K562 (cell line): ENCODE data around the gene ERP44. TPM values are rescaled to one million over a fixed set of nuclear protein-coding genes. Genes with fewer than 3 reads are reported as not detected.
A peak's percentile ranks its signal among the peaks of the same experiment; 100 is the strongest.

Experiments used
- CBFA2T3 ChIP-seq: fragments of 450-650 bp; IDR thresholded peaks from 2 replicates; pipeline ENCODE4 v1.6.1; 2017
- ETV1 ChIP-seq: fragments of 450-650 bp; conservative IDR thresholded peaks from 2 replicates; pipeline ENCODE4 v1.6.1; 2016; ENCODE audit warnings: missing genetic modification characterization, control low read depth, low read depth, missing compliant biosample characterization
- GABPB1 ChIP-seq: sonication (generic); formaldehyde crosslinking; IDR thresholded peaks from 2 replicates; pipeline ENCODE4 v1.8.0; 2022; ENCODE audit warnings: mild to moderate bottlenecking, missing genetic modification reagents
- KDM5B ChIP-seq: fragments of 200-600 bp; sonication (generic); IDR thresholded peaks from 2 replicates; pipeline ENCODE4 v1.6.1; 2012; ENCODE audit warnings: low read depth, mild to moderate bottlenecking, moderate library complexity, low read length, control low read depth, inconsistent platforms; ENCODE audit not compliant: insufficient replicate concordance
- MCM2 ChIP-seq: fragments of 450-650 bp; IDR thresholded peaks from 2 replicates; pipeline ENCODE4 v1.6.1; 2017; ENCODE audit warnings: low read depth, mild to moderate bottlenecking
- NCOA2 ChIP-seq, 2 experiments: fragments of 450-650 bp; IDR thresholded peaks; 2 replicates each; pipeline ENCODE4 v1.6.1; 2018; ENCODE audit warnings: mild to moderate bottlenecking in 2 of 2, moderate library complexity in 1 of 2; ENCODE audit not compliant: partially characterized antibody in 2 of 2
- NR2C2 ChIP-seq, 2 experiments: fragments of 200-800 bp in 1 of 2; sonication (Bioruptor generic) in 1 of 2; sonication (generic) in 1 of 2; formaldehyde crosslinking in 1 of 2; IDR thresholded peaks; 2 replicates each; pipeline versions ENCODE4 v1.6.1 to v1.8.0; 2016 to 2022; ENCODE audit warnings: mild to moderate bottlenecking in 1 of 2, missing compliant biosample characterization in 1 of 2, missing genetic modification characterization in 1 of 2, missing genetic modification reagents in 1 of 2
- RBM17 ChIP-seq: fragments of 200-400 bp; formaldehyde crosslinking; IDR thresholded peaks from 2 replicates; pipeline ENCODE4 v1.6.1; 2017; ENCODE audit warnings: low read depth, mild to moderate bottlenecking, low read length, borderline replicate concordance
- RCOR1 ChIP-seq, 2 experiments: IDR thresholded peaks; 2 replicates each; pipeline ENCODE4 v1.6.1; 2012; ENCODE audit warnings: low read depth in 2 of 2, low read length in 2 of 2, borderline replicate concordance in 1 of 2, improper control_type of control experiment in 1 of 2
- SIN3B ChIP-seq: fragments of 450-650 bp; IDR thresholded peaks from 2 replicates; pipeline ENCODE4 v1.6.1; 2017; ENCODE audit warnings: low read depth, mild to moderate bottlenecking, moderate library complexity
- ZNF696 ChIP-seq: fragments of 250-450 bp; sonication (Bioruptor Pico); conservative IDR thresholded peaks from 2 replicates; pipeline ENCODE4 v1.4.0; 2020; ENCODE audit warnings: mild to moderate bottlenecking, moderate library complexity
- polyA plus RNA-seq, 8 experiments: library from polyadenylated mRNA; depleted of rRNA in 4 of 8; stranded (reverse) in 5 of 8; unstranded in 3 of 8; fragments of >200 nt; fragmentation: Nextera tagmentation in 2 of 8; fragmentation: Illumina TruSeq in 1 of 8; extraction: Ambion mirVana in 2 of 8; extraction: Trizol in 1 of 8; gene quantifications; 2 replicates each; pipeline versions ENCODE4 v1.2.1 to v1.2.3, GENCODE V29; 2011 to 2014; ENCODE audit warnings: inconsistent platforms in 1 of 8, missing spikeins in 1 of 8
- total RNA-seq, 7 experiments: library from RNA; depleted of rRNA in 6 of 7; stranded (reverse); fragments of >200 nt in 6 of 7; fragmentation: Illumina TruSeq in 2 of 7; extraction: Trizol in 2 of 7; gene quantifications; 2 replicates each; pipeline versions ENCODE4 v1.2.1 to v1.2.3, GENCODE V29; 2011 to 2021; ENCODE audit warnings: low replicate concordance in 1 of 7
- TF ChIP-seq, protein P1 (sequence below): fragments of 450-650 bp; IDR thresholded peaks from 2 replicates; pipeline ENCODE4 v1.6.1; 2016; ENCODE audit warnings: mild to moderate bottlenecking, moderate library complexity
- TF ChIP-seq, protein P2 (sequence below): fragments of 250-450 bp; sonication (Bioruptor Pico); IDR thresholded peaks from 2 replicates; pipeline ENCODE4 v1.4.0; 2020; ENCODE audit warnings: borderline replicate concordance

The ERP44 gene
- total and polyA plus RNA-seq, 9 of the 15 experiments (the other 6 are each of a cell fraction or from before 2014, with no cell fraction given) = 9.2 to 23.4 (median 13.6) TPM

DNA sequence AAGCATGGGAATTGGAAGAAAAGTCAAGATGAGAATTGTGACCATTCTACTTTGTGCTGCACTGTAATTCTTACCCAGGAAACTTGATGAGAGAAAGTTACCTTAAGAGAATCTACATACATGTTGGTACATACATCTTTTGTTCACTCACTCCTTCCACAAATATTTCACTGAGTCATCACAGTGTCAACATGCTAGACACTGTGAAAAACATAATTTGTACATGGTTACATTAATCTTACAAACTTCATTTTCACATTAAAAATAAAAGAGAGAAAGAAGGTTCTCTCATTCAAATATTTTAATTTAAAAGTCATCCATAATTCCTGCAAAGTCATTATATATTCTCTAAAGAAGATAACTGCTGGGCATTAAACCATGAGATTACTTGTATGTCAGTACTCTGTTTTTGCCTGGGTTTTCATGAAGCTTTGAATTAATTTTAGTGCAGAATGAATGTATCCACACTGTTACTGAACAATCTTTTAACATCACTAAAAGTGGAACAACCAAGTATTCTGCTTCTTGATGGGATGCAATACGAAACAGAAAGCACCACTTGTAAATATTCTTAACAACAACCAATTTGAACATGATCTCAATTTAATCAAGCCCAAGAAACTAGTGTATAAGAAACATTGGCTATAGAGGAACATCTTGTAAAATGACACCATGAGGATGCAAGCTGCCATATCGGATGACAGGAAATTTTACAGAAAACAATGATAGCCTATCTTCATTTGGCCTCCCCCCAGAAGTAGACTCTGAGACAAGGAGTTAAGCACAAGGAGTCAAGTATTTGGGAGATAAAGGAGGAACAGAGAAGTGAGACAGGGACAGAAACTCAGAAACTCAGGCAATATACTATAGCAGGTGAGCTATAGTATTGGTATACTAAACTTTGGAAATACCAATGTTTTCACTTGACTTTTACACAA is 28.4 kb downstream of the ERP44 start (continued):
- TF ChIP-seq, protein P1, sequence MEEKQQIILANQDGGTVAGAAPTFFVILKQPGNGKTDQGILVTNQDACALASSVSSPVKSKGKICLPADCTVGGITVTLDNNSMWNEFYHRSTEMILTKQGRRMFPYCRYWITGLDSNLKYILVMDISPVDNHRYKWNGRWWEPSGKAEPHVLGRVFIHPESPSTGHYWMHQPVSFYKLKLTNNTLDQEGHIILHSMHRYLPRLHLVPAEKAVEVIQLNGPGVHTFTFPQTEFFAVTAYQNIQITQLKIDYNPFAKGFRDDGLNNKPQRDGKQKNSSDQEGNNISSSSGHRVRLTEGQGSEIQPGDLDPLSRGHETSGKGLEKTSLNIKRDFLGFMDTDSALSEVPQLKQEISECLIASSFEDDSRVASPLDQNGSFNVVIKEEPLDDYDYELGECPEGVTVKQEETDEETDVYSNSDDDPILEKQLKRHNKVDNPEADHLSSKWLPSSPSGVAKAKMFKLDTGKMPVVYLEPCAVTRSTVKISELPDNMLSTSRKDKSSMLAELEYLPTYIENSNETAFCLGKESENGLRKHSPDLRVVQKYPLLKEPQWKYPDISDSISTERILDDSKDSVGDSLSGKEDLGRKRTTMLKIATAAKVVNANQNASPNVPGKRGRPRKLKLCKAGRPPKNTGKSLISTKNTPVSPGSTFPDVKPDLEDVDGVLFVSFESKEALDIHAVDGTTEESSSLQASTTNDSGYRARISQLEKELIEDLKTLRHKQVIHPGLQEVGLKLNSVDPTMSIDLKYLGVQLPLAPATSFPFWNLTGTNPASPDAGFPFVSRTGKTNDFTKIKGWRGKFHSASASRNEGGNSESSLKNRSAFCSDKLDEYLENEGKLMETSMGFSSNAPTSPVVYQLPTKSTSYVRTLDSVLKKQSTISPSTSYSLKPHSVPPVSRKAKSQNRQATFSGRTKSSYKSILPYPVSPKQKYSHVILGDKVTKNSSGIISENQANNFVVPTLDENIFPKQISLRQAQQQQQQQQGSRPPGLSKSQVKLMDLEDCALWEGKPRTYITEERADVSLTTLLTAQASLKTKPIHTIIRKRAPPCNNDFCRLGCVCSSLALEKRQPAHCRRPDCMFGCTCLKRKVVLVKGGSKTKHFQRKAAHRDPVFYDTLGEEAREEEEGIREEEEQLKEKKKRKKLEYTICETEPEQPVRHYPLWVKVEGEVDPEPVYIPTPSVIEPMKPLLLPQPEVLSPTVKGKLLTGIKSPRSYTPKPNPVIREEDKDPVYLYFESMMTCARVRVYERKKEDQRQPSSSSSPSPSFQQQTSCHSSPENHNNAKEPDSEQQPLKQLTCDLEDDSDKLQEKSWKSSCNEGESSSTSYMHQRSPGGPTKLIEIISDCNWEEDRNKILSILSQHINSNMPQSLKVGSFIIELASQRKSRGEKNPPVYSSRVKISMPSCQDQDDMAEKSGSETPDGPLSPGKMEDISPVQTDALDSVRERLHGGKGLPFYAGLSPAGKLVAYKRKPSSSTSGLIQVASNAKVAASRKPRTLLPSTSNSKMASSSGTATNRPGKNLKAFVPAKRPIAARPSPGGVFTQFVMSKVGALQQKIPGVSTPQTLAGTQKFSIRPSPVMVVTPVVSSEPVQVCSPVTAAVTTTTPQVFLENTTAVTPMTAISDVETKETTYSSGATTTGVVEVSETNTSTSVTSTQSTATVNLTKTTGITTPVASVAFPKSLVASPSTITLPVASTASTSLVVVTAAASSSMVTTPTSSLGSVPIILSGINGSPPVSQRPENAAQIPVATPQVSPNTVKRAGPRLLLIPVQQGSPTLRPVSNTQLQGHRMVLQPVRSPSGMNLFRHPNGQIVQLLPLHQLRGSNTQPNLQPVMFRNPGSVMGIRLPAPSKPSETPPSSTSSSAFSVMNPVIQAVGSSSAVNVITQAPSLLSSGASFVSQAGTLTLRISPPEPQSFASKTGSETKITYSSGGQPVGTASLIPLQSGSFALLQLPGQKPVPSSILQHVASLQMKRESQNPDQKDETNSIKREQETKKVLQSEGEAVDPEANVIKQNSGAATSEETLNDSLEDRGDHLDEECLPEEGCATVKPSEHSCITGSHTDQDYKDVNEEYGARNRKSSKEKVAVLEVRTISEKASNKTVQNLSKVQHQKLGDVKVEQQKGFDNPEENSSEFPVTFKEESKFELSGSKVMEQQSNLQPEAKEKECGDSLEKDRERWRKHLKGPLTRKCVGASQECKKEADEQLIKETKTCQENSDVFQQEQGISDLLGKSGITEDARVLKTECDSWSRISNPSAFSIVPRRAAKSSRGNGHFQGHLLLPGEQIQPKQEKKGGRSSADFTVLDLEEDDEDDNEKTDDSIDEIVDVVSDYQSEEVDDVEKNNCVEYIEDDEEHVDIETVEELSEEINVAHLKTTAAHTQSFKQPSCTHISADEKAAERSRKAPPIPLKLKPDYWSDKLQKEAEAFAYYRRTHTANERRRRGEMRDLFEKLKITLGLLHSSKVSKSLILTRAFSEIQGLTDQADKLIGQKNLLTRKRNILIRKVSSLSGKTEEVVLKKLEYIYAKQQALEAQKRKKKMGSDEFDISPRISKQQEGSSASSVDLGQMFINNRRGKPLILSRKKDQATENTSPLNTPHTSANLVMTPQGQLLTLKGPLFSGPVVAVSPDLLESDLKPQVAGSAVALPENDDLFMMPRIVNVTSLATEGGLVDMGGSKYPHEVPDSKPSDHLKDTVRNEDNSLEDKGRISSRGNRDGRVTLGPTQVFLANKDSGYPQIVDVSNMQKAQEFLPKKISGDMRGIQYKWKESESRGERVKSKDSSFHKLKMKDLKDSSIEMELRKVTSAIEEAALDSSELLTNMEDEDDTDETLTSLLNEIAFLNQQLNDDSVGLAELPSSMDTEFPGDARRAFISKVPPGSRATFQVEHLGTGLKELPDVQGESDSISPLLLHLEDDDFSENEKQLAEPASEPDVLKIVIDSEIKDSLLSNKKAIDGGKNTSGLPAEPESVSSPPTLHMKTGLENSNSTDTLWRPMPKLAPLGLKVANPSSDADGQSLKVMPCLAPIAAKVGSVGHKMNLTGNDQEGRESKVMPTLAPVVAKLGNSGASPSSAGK = no peak
- TF ChIP-seq RBM17 = no peak
- no peak for TF ChIP-seq GABPB1 (CRISPR knock-in tag)
- TF ChIP-seq CBFA2T3 = peak; percentile 96
- no peak for TF ChIP-seq ZNF696 (CRISPR knock-in tag)
- TF ChIP-seq, protein P2, sequence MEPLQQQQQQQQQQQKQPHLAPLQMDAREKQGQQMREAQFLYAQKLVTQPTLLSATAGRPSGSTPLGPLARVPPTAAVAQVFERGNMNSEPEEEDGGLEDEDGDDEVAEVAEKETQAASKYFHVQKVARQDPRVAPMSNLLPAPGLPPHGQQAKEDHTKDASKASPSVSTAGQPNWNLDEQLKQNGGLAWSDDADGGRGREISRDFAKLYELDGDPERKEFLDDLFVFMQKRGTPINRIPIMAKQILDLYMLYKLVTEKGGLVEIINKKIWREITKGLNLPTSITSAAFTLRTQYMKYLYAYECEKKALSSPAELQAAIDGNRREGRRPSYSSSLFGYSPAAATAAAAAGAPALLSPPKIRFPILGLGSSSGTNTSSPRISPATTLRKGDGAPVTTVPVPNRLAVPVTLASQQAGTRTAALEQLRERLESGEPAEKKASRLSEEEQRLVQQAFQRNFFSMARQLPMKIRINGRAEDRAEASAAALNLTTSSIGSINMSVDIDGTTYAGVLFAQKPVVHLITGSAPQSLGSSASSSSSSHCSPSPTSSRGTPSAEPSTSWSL = no peak
- no peak for TF ChIP-seq NR2C2 (CRISPR knock-in tag; IDR thresholded peaks at IDR 0.05)
- no peak for TF ChIP-seq NR2C2 (tag; IDR thresholded peaks at IDR 0.05)
- TF ChIP-seq SIN3B = no peak
- no peak for TF ChIP-seq ETV1 (tag)
- TF ChIP-seq NCOA2 (IDR thresholded peaks at IDR 0.05; ENCODE audit: partially characterized antibody in 2 of 2) = no peak
- no peak for TF ChIP-seq KDM5B
- TF ChIP-seq MCM2 = no peak
- TF ChIP-seq RCOR1 (IDR thresholded peaks at IDR 0.05; ENCODE audit: borderline replicate concordance in 1 of 2, low read depth in 2 of 2, low read length in 2 of 2) = peak in 1 of 2 experiments; percentile 85; a peak in 2 of 4 replicates
